GM18870 (cell line): ENCODE data around the gene TALDO1.

ENCODE experiments used
- ATAC-seq: cut with Tn5 transposase; IDR thresholded peaks from one replicate; pipeline ENCODE4 v1.9.1; 2021; ENCODE audit warnings: moderate library complexity; ENCODE audit not compliant: unreplicated experiment

TALDO1 gene

GRCh38 chr11:714436-714835 is 32.8 kb upstream of the TALDO1 start:
- no peak for ATAC-seq

GRCh38 chr11:719214-720016 is 27.8 kb upstream of the TALDO1 start:
- ATAC-seq = no peak

GRCh38 chr11:720017-720641 is 27.1 kb upstream of the TALDO1 start:
- no peak for ATAC-seq

GRCh38 chr11:720642-721246 is 26.5 kb upstream of the TALDO1 start:
- no peak for ATAC-seq

GRCh38 chr11:721247-721740 is 26.0 kb upstream of the TALDO1 start:
- no peak for ATAC-seq

- no peak for ATAC-seq
These were observed 25.4 kb upstream of the TALDO1 start for GRCh38 chr11:721741-722345.

- no peak for ATAC-seq
These were observed 24.9 kb upstream of the TALDO1 start for GRCh38 chr11:722346-722811.

GRCh38 chr11:723120-723883 is 24.0 kb upstream of the TALDO1 start:
- ATAC-seq = no peak

- ATAC-seq = no peak
These were observed 23.1 kb upstream of the TALDO1 start for GRCh38 chr11:724049-724777.

- no peak for ATAC-seq
These were observed 22.4 kb upstream of the TALDO1 start for GRCh38 chr11:724778-725386.

GRCh38 chr11:725624-726202 is 21.6 kb upstream of the TALDO1 start:
- no peak for ATAC-seq

- no peak for ATAC-seq
These were observed 20.7 kb upstream of the TALDO1 start for GRCh38 chr11:726278-727220.

GRCh38 chr11:727281-727701 is 20.0 kb upstream of the TALDO1 start:
- no peak for ATAC-seq

- no peak for ATAC-seq
These were observed 19.2 kb upstream of the TALDO1 start for GRCh38 chr11:727859-728748.

- no peak for ATAC-seq
These were observed 18.3 kb upstream of the TALDO1 start for GRCh38 chr11:728901-729491.

GRCh38 chr11:729492-730074 is 17.7 kb upstream of the TALDO1 start:
- ATAC-seq = no peak
